Measurements from ENCODE around the gene GCGR. TPM values are rescaled to one million over a fixed set of nuclear protein-coding genes. Genes with fewer than 3 reads are reported as not detected.

GCGR gene
- total RNA-seq, 1 donor from 2014 or later = not detected

GRCh38 chr17:81846743-81847689 lies 43.1 kb downstream of the GCGR start:
- Histone ChIP-seq H3K4me3 (no peak overlapping the region), H3K36me3 (no peaks in the 10 kb centered on the region), H3K9ac (no peak overlapping the region), H3K27me3 (no peaks in the 10 kb centered on the region), H3K9me3 (ENCODE audit: low read depth) (no peaks in the 10 kb centered on the region), H3K4me2 (no peak overlapping the region), H3K79me2 (ENCODE audit: low read depth) (no peaks in the 10 kb centered on the region), H3F3A (ENCODE audit: low read depth) (peaks cover 3% of the 10 kb centered on the region), H4K20me1 (ENCODE audit: low read depth) (no peaks in the 10 kb centered on the region), H2AFZ (replicated peaks) (no peak overlapping the region), H3K27ac (no peak overlapping the region), H3K4me1 (no peaks in the 10 kb centered on the region)
- Mint-ChIP-seq H3K4me1 (no peaks in the 10 kb centered on the region), H3K4me3 (no peak overlapping the region), H3K27me3 (ENCODE audit: insufficient read depth, low read depth) (peaks cover 6% of the 10 kb centered on the region), H3K27ac (no peak overlapping the region), H3K9me3 (no peaks in the 10 kb centered on the region), H3K36me3 (peaks cover 9% of the 10 kb centered on the region)
- TF ChIP-seq EZH2phosphoT487 (IDR thresholded peaks at IDR 0.05) (no peak), EZH2 (IDR thresholded peaks at IDR 0.05) (no peak), CTCF (IDR thresholded peaks at IDR 0.05) (no peak)
- no peak for DNase-seq (ENCODE audit: low spot score)

DNA sequence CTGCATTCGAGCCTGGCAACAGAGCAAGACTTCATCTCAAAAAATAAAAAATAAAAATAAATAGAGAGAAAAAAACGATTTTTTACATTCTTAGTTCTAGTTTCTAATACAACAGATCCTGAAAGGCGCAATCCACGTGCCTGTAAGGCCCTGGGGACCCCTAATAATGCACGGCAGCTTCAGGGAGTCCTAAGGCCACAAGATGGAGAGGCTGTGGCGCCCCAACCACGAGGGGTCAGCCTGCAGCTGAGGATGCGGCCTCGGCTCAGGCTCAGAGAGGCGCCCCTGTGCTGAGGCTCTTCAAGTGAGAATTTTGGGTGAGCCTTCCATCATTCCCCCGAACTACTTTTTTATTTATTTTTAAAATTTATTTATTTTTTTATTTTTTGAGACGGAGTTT lies 45.5 kb downstream of the GCGR start:
- no peak for DNase-seq (ENCODE audit: low spot score)
- Histone ChIP-seq H3K27ac (no peak overlapping the region), H3K36me3 (no peaks in the 10 kb centered on the region), H3K4me1 (no peaks in the 10 kb centered on the region), H3F3A (ENCODE audit: low read depth) (no peaks in the 10 kb centered on the region), H2AFZ (replicated peaks) (no peak overlapping the region), H3K27me3 (no peaks in the 10 kb centered on the region), H3K4me2 (no peak overlapping the region), H4K20me1 (ENCODE audit: low read depth) (peaks cover 4% of the 10 kb centered on the region), H3K9me3 (ENCODE audit: low read depth) (no peaks in the 10 kb centered on the region), H3K79me2 (ENCODE audit: low read depth) (no peaks in the 10 kb centered on the region), H3K4me3 (no peak overlapping the region), H3K9ac (no peak overlapping the region)
- Mint-ChIP-seq H3K9me3 (no peaks in the 10 kb centered on the region), H3K27ac (no peak overlapping the region), H3K4me3 (no peak overlapping the region), H3K4me1 (no peaks in the 10 kb centered on the region), H3K36me3 (peaks cover 12% of the 10 kb centered on the region), H3K27me3 (ENCODE audit: insufficient read depth, low read depth) (peaks cover 6% of the 10 kb centered on the region)
- TF ChIP-seq EZH2 (IDR thresholded peaks at IDR 0.05) (no peak), CTCF (IDR thresholded peaks at IDR 0.05) (no peak), EZH2phosphoT487 (IDR thresholded peaks at IDR 0.05) (no peak)

- Mint-ChIP-seq H3K27ac (no peak overlapping the region), H3K27me3 (ENCODE audit: insufficient read depth, low read depth) (peaks cover 6% of the 10 kb centered on the region), H3K9me3 (no peaks in the 10 kb centered on the region), H3K4me1 (no peaks in the 10 kb centered on the region), H3K36me3 (peaks cover 11% of the 10 kb centered on the region), H3K4me3 (no peak overlapping the region)
- TF ChIP-seq CTCF (IDR thresholded peaks at IDR 0.05) (no peak), EZH2phosphoT487 (IDR thresholded peaks at IDR 0.05) (no peak), EZH2 (IDR thresholded peaks at IDR 0.05) (no peak)
- no peak overlapping the region for H2AFZ ChIP-seq (replicated peaks)
- H4K20me1 ChIP-seq (ENCODE audit: low read depth) = peaks cover 4% of the 10 kb centered on the region
- H3K27me3 ChIP-seq = no peaks in the 10 kb centered on the region
- H3K4me2 ChIP-seq = no peak overlapping the region
- no peak overlapping the region for H3K9ac ChIP-seq
- H3K27ac ChIP-seq = no peak overlapping the region
- no peak overlapping the region for H3K4me3 ChIP-seq
- peaks cover 2% of the 10 kb centered on the region for H3K79me2 ChIP-seq (ENCODE audit: low read depth)
- H3K36me3 ChIP-seq = no peaks in the 10 kb centered on the region
- no peaks in the 10 kb centered on the region for H3F3A ChIP-seq (ENCODE audit: low read depth)
- H3K4me1 ChIP-seq = no peaks in the 10 kb centered on the region
- DNase-seq (ENCODE audit: low spot score) = no peak
- no peaks in the 10 kb centered on the region for H3K9me3 ChIP-seq (ENCODE audit: low read depth)
Observed at GRCh38 chr17:81851423-81851822, 47.5 kb downstream of the GCGR start.
